A549 (cell line): ENCODE measurements around the gene ADD1. TPM values are rescaled to one million over a fixed set of nuclear protein-coding genes. Genes with fewer than 3 reads are reported as not detected.

Experiments used
- ATAC-seq, 2 experiments: fragments of 200-7000 bp in 1 of 2; fragments of >200 bp in 1 of 2; cut with Nextera tagmentation in 1 of 2; cut with Tn5 transposase in 1 of 2; 3 replicates each; pipeline versions ENCODE4 v1.8.0 to v1.9.1; 2018 to 2020; ENCODE audit warnings: mild to moderate bottlenecking in 1 of 2, moderate library complexity in 1 of 2
- CTCF ChIA-PET: fragments of 300-600 bp; sonication (Branson Sonifier 250); formaldehyde crosslinking; extraction: SDS; loops from one replicate; lab custom pipeline; 2021; ENCODE audit warnings: antibody characterized with exemption, inconsistent platforms; lab: Yijun Ruan, JAX
- POLR2A ChIA-PET: fragments of 350-600 bp; formaldehyde crosslinking; extraction: SDS; loops from one replicate; lab custom pipeline; 2021; ENCODE audit warnings: antibody characterized with exemption, inconsistent platforms; lab: Yijun Ruan, JAX
- DNase-seq, 2 experiments: peaks; one replicate each; pipeline versions ENCODE4 v3.0.0 to v3.0.0-alpha.2; 2011 to 2016; ENCODE audit warnings: low read depth in 1 of 2, low spot score in 1 of 2
- FAIRE-seq: peaks from 2 replicates; lab custom pipeline; 2011; peaks lifted over from hg19 to GRCh38; lab: Jason Lieb, UNC
- H3K27ac ChIP-seq, 2 experiments: fragments of >200 bp; sonication (Bioruptor Twin); formaldehyde crosslinking; 3 replicates each; pipeline ENCODE4 v1.5.1; 2016 to 2017
- H3K4me1 ChIP-seq: fragments of >200 bp; sonication (Bioruptor Twin); formaldehyde crosslinking; 3 replicates; pipeline ENCODE4 v1.6.1; 2016
- H3K4me2 ChIP-seq: fragments of >200 bp; sonication (Bioruptor Twin); formaldehyde crosslinking; 3 replicates; pipeline ENCODE4 v1.6.1; 2016
- H3K4me3 ChIP-seq: fragments of >200 bp; sonication (Bioruptor Twin); formaldehyde crosslinking; 3 replicates; pipeline ENCODE4 v1.5.1; 2016
- H3K9me3 ChIP-seq: fragments of >200 bp; sonication (Bioruptor Twin); formaldehyde crosslinking; 3 replicates; pipeline ENCODE4 v1.6.1; 2016
- ATOH8 ChIP-seq: fragments of 250-450 bp; sonication (Bioruptor Pico); IDR thresholded peaks from 2 replicates; pipeline ENCODE4 v1.5.0; 2020; ENCODE audit warnings: low read depth, mild to moderate bottlenecking, moderate library complexity
- CBX2 ChIP-seq: fragments of 200-600 bp; sonication (generic); IDR thresholded peaks from 2 replicates; pipeline ENCODE4 v1.6.1; 2016; ENCODE audit warnings: low read depth, mild to moderate bottlenecking, borderline replicate concordance
- CHD4 ChIP-seq: fragments of 200-600 bp; sonication (generic); IDR thresholded peaks from 2 replicates; pipeline ENCODE4 v1.6.1; 2016; ENCODE audit warnings: antibody characterized with exemption, mild to moderate bottlenecking, borderline replicate concordance
- ESRRA ChIP-seq: fragments of 150-350 bp; IDR thresholded peaks from 2 replicates; pipeline ENCODE4 v1.6.1; 2014; ENCODE audit warnings: mild to moderate bottlenecking, low read length, borderline replicate concordance
- GATA3 ChIP-seq: IDR thresholded peaks from 2 replicates; pipeline ENCODE4 v1.6.1; 2012; ENCODE audit warnings: borderline replicate concordance
- HDAC2 ChIP-seq: fragments of 200-600 bp; sonication (generic); IDR thresholded peaks from 2 replicates; pipeline ENCODE4 v1.6.1; 2016
- HES2 ChIP-seq: fragments of >200 bp; sonication (Bioruptor Twin); formaldehyde crosslinking; IDR thresholded peaks from 2 replicates; pipeline ENCODE4 v1.6.1; 2016
- JUN ChIP-seq, 2 experiments: fragments of >200 bp; sonication (Bioruptor Twin); formaldehyde crosslinking; IDR thresholded peaks; 2 replicates in 1 of 2; 3 replicates in 1 of 2; pipeline ENCODE4 v1.6.1; 2016 to 2017
- KDM5A ChIP-seq: fragments of 200-600 bp; sonication (generic); IDR thresholded peaks from 2 replicates; pipeline ENCODE4 v1.6.1; 2016; ENCODE audit warnings: antibody characterized with exemption, mild to moderate bottlenecking
- MAZ ChIP-seq: fragments of 150-350 bp; IDR thresholded peaks from 2 replicates; pipeline ENCODE4 v1.6.1; 2014; ENCODE audit warnings: antibody characterized with exemption, low read depth, low read length, borderline replicate concordance
- NPAS2 ChIP-seq: fragments of 250-450 bp; sonication (Bioruptor Pico); IDR thresholded peaks from 2 replicates; pipeline ENCODE4 v1.8.0; 2022; ENCODE audit warnings: mild to moderate bottlenecking, moderate library complexity, borderline replicate concordance
- NR3C1 ChIP-seq: fragments of >200 bp; sonication (Bioruptor Twin); formaldehyde crosslinking; IDR thresholded peaks from 3 replicates; pipeline ENCODE4 v1.6.1; 2017
- PHF8 ChIP-seq: fragments of 200-600 bp; sonication (generic); IDR thresholded peaks from 2 replicates; pipeline ENCODE4 v1.6.1; 2016; ENCODE audit warnings: low read depth, mild to moderate bottlenecking, antibody characterized with exemption, moderate library complexity, borderline replicate concordance
- POLR2A ChIP-seq: IDR thresholded peaks from 2 replicates; pipeline ENCODE4 v1.6.1; 2012; ENCODE audit warnings: mild to moderate bottlenecking, low read length
- RCOR1 ChIP-seq: fragments of 150-350 bp; IDR thresholded peaks from 2 replicates; pipeline ENCODE4 v1.6.1; 2014; ENCODE audit warnings: antibody characterized with exemption, low read length, low read depth
- REST ChIP-seq: fragments of 200-600 bp; sonication (generic); IDR thresholded peaks from 2 replicates; pipeline ENCODE4 v1.6.1; 2016; ENCODE audit warnings: antibody characterized with exemption, mild to moderate bottlenecking, moderate library complexity
- TFCP2L1 ChIP-seq: fragments of 250-450 bp; sonication (Bioruptor Pico); IDR thresholded peaks from 2 replicates; pipeline ENCODE4 v1.5.0; 2021; ENCODE audit warnings: mild to moderate bottlenecking
- TP53 ChIP-seq: fragments of 250-450 bp; sonication (Bioruptor Pico); IDR thresholded peaks from 2 replicates; pipeline ENCODE4 v1.5.0; 2021; ENCODE audit warnings: mild to moderate bottlenecking, moderate library complexity
- ZFP36 ChIP-seq: fragments of 450-650 bp; IDR thresholded peaks from 2 replicates; pipeline ENCODE4 v1.6.1; 2014; ENCODE audit warnings: borderline replicate concordance; ENCODE audit not compliant: partially characterized antibody
- WGBS: methylation state at CpG from one replicate; pipeline ENCODE4 v1.1.6; 2017; ENCODE audit errors: missing lambda C conversion rate; 5-methylcytosine and 5-hydroxymethylcytosine counted together
- polyA plus RNA-seq, 4 experiments: library from polyadenylated mRNA; depleted of rRNA in 3 of 4; stranded (reverse); fragments of >200 nt; fragmentation: RNase III in 1 of 4; extraction: RNeasy Plus Mini Kit Qiagen cat#74134 plus additional on column Dnase treatment in 1 of 4; gene quantifications; 2 replicates in 3 of 4; 3 replicates in 1 of 4; pipeline ENCODE4 v1.2.3, GENCODE V29; 2011 to 2017
- TF ChIP-seq, protein P1 (sequence below): IDR thresholded peaks from 2 replicates; pipeline ENCODE4 v1.6.1; 2012
- TF ChIP-seq, protein P2 (sequence below): fragments of 450-650 bp; IDR thresholded peaks from 2 replicates; pipeline ENCODE4 v1.6.1; 2014; ENCODE audit warnings: antibody characterized with exemption
- TF ChIP-seq, protein P3 (sequence below): fragments of >200 bp; sonication (Bioruptor Twin); formaldehyde crosslinking; IDR thresholded peaks from 3 replicates; pipeline ENCODE4 v1.5.1; 2016
- TF ChIP-seq, protein P4 (sequence below): fragments of 250-450 bp; sonication (Bioruptor Pico); IDR thresholded peaks from 2 replicates; pipeline ENCODE4 v1.5.0; 2021; ENCODE audit warnings: mild to moderate bottlenecking, moderate library complexity, borderline replicate concordance

Gene ADD1
- polyA plus RNA-seq, 2 of the 4 experiments (the other 2 are of a cell fraction) = 59.7 to 60.3 TPM

DNA sequence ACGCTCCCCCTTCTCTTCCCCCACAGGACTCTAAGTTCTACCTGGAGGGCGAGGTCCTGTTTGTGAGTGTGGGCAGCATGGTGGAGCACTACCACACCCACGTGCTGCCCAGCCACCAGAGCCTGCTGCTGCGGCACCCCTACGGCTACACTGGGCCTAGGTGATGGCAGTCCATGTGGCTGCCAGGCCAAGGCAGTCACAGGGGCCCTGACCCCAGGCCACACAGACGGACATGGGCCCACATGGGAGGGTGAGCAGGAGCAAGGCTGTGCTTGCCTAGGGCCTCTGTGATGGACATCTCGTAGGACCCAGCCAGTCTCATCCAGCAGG, 10.0 kb upstream of the ADD1 start:
- no peak for DNase-seq
- TF ChIP-seq HDAC2 = no peak
- TF ChIP-seq CBX2 = no peak
- TF ChIP-seq TFCP2L1 (CRISPR knock-in tag) = no peak
- TF ChIP-seq ATOH8 (CRISPR knock-in tag) = no peak
- TF ChIP-seq MAZ = no peak
- TF ChIP-seq NPAS2 = no peak
- no peak for TF ChIP-seq ESRRA
- no peak for TF ChIP-seq KDM5A
- TF ChIP-seq, protein P1, sequence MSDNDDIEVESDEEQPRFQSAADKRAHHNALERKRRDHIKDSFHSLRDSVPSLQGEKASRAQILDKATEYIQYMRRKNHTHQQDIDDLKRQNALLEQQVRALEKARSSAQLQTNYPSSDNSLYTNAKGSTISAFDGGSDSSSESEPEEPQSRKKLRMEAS = no peak
- TF ChIP-seq, protein P2, sequence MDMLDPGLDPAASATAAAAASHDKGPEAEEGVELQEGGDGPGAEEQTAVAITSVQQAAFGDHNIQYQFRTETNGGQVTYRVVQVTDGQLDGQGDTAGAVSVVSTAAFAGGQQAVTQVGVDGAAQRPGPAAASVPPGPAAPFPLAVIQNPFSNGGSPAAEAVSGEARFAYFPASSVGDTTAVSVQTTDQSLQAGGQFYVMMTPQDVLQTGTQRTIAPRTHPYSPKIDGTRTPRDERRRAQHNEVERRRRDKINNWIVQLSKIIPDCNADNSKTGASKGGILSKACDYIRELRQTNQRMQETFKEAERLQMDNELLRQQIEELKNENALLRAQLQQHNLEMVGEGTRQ = no peak
- TF ChIP-seq PHF8 = no peak
- TF ChIP-seq HES2 = no peak
- TF ChIP-seq NR3C1 = no peak
- ChIA-PET CTCF (no interaction called here), POLR2A (no interaction called here)
- FAIRE-seq = no peak
- Histone ChIP-seq H3K4me2 (no peak overlapping the region), H3K4me1 (no peaks in the 10 kb centered on the region), H3K27ac (no peak overlapping the region), H3K9me3 (no peaks in the 10 kb centered on the region), H3K4me3 (no peak overlapping the region)
- ATAC-seq = no peak
- no CpG with 5 or more reads among the region's 7 CpGs for WGBS

GRCh38 chr4:2834001-2834921, 9.4 kb upstream of the ADD1 start:
- DNase-seq (no peak), FAIRE-seq (no peak), ATAC-seq (no peak)
- 75% methylated on average over 5 of the region's 13 CpGs for WGBS
- Histone ChIP-seq H3K4me2 (no peak overlapping the region), H3K4me1 (no peaks in the 10 kb centered on the region), H3K27ac (no peak overlapping the region), H3K9me3 (no peaks in the 10 kb centered on the region), H3K4me3 (no peak overlapping the region)
- ChIA-PET CTCF (interaction anchor here (0.6 kb wide), 1 partner anchor 412 kb away, joined by 3 read pairs; no protein-coding TSS in a partner anchor), POLR2A (no interaction called here)
- no peak for TF ChIP-seq NPAS2
- no peak for TF ChIP-seq RCOR1
- no peak for TF ChIP-seq CHD4
- TF ChIP-seq MAZ = no peak
- TF ChIP-seq JUN (IDR thresholded peaks at IDR 0.05) = no peak
- no peak for TF ChIP-seq REST
- TF ChIP-seq ATOH8 (CRISPR knock-in tag) = no peak
- TF ChIP-seq POLR2A = no peak
- TF ChIP-seq GATA3 = no peak
- TF ChIP-seq, protein P3, sequence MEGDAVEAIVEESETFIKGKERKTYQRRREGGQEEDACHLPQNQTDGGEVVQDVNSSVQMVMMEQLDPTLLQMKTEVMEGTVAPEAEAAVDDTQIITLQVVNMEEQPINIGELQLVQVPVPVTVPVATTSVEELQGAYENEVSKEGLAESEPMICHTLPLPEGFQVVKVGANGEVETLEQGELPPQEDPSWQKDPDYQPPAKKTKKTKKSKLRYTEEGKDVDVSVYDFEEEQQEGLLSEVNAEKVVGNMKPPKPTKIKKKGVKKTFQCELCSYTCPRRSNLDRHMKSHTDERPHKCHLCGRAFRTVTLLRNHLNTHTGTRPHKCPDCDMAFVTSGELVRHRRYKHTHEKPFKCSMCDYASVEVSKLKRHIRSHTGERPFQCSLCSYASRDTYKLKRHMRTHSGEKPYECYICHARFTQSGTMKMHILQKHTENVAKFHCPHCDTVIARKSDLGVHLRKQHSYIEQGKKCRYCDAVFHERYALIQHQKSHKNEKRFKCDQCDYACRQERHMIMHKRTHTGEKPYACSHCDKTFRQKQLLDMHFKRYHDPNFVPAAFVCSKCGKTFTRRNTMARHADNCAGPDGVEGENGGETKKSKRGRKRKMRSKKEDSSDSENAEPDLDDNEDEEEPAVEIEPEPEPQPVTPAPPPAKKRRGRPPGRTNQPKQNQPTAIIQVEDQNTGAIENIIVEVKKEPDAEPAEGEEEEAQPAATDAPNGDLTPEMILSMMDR = no peak
- TF ChIP-seq HES2 = no peak
- no peak for TF ChIP-seq ZFP36
- no peak for TF ChIP-seq TP53 (CRISPR knock-in tag)
- TF ChIP-seq, protein P4, sequence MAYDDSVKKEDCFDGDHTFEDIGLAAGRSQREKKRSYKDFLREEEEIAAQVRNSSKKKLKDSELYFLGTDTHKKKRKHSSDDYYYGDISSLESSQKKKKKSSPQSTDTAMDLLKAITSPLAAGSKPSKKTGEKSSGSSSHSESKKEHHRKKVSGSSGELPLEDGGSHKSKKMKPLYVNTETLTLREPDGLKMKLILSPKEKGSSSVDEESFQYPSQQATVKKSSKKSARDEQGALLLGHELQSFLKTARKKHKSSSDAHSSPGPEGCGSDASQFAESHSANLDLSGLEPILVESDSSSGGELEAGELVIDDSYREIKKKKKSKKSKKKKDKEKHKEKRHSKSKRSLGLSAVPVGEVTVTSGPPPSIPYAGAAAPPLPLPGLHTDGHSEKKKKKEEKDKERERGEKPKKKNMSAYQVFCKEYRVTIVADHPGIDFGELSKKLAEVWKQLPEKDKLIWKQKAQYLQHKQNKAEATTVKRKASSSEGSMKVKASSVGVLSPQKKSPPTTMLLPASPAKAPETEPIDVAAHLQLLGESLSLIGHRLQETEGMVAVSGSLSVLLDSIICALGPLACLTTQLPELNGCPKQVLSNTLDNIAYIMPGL (CRISPR knock-in tag) = no peak
- no peak for TF ChIP-seq TFCP2L1 (CRISPR knock-in tag)
